ENCODE data around the gene C1D. TPM values are rescaled to one million over a fixed set of nuclear protein-coding genes. Genes with fewer than 3 reads are reported as not detected.
"Not testable (repeated sequence)": the region's sequence is repeated elsewhere in the genome, so short reads cannot be mapped to it uniquely, and the experiment has no call there.

Gene C1D
- polyA plus RNA-seq, 1 donor = 42.1 TPM

GRCh38 chr2:68023904-68024303 lies 38.9 kb downstream of the C1D start:
- Histone ChIP-seq H3K9me3 (ENCODE audit: control insufficient read depth, low read depth, low read length) (peaks cover 10% of the 10 kb centered on the region), H3K27ac (ENCODE audit: low read length) (no peak overlapping the region), H3K36me3 (ENCODE audit: control insufficient read depth, insufficient read depth, low read length) (no peaks in the 10 kb centered on the region), H3K4me1 (ENCODE audit: control insufficient read depth, insufficient read depth, low read length) (no peaks in the 10 kb centered on the region), H3K4me3 (ENCODE audit: low read length) (no peak overlapping the region), H3K27me3 (ENCODE audit: control insufficient read depth, insufficient read depth, low read length) (no peaks in the 10 kb centered on the region)
- DNase-seq = no peak
- WGBS (ENCODE audit: insufficient coverage, low lambda C conversion rate) = no CpG with 5 or more reads among the region's 16 CpGs

GRCh38 chr2:68018727-68019126 lies 44.1 kb downstream of the C1D start:
- peaks cover under 1% of the 10 kb centered on the region for H3K9me3 ChIP-seq (ENCODE audit: control insufficient read depth, low read depth, low read length)
- H3K36me3 ChIP-seq (ENCODE audit: control insufficient read depth, insufficient read depth, low read length) = no peaks in the 10 kb centered on the region
- WGBS (ENCODE audit: insufficient coverage, low lambda C conversion rate) = 100% methylated on average over 1 of the region's 4 CpGs
- no peak overlapping the region for H3K27ac ChIP-seq (ENCODE audit: low read length)
- no peak for DNase-seq
- no peaks in the 10 kb centered on the region for H3K27me3 ChIP-seq (ENCODE audit: control insufficient read depth, insufficient read depth, low read length)
- no peak overlapping the region for H3K4me3 ChIP-seq (ENCODE audit: low read length)
- no peaks in the 10 kb centered on the region for H3K4me1 ChIP-seq (ENCODE audit: control insufficient read depth, insufficient read depth, low read length)

- Histone ChIP-seq H3K27me3 (ENCODE audit: control insufficient read depth, insufficient read depth, low read length) (no peaks in the 10 kb centered on the region), H3K4me3 (ENCODE audit: low read length) (no peak overlapping the region), H3K9me3 (ENCODE audit: control insufficient read depth, low read depth, low read length) (no peaks in the 10 kb centered on the region), H3K36me3 (ENCODE audit: control insufficient read depth, insufficient read depth, low read length) (no peaks in the 10 kb centered on the region), H3K4me1 (ENCODE audit: control insufficient read depth, insufficient read depth, low read length) (no peaks in the 10 kb centered on the region), H3K27ac (ENCODE audit: low read length) (no peak overlapping the region)
- WGBS (ENCODE audit: insufficient coverage, low lambda C conversion rate) = no CpG with 5 or more reads among the region's 5 CpGs
- no peak for DNase-seq
Measured at GRCh38 chr2:68009526-68009925, 53.3 kb downstream of the C1D start.

GRCh38 chr2:68000170-68000825 lies 62.5 kb downstream of the C1D start:
- Histone ChIP-seq H3K27ac (ENCODE audit: low read length) (no peak overlapping the region), H3K4me3 (ENCODE audit: low read length) (no peak overlapping the region), H3K9me3 (ENCODE audit: control insufficient read depth, low read depth, low read length) (no peaks in the 10 kb centered on the region), H3K36me3 (ENCODE audit: control insufficient read depth, insufficient read depth, low read length) (no peaks in the 10 kb centered on the region), H3K4me1 (ENCODE audit: control insufficient read depth, insufficient read depth, low read length) (no peaks in the 10 kb centered on the region), H3K27me3 (ENCODE audit: control insufficient read depth, insufficient read depth, low read length) (no peaks in the 10 kb centered on the region)
- no peak for DNase-seq
- 83% methylated on average over 1 of the region's 8 CpGs for WGBS (ENCODE audit: insufficient coverage, low lambda C conversion rate)

DNA sequence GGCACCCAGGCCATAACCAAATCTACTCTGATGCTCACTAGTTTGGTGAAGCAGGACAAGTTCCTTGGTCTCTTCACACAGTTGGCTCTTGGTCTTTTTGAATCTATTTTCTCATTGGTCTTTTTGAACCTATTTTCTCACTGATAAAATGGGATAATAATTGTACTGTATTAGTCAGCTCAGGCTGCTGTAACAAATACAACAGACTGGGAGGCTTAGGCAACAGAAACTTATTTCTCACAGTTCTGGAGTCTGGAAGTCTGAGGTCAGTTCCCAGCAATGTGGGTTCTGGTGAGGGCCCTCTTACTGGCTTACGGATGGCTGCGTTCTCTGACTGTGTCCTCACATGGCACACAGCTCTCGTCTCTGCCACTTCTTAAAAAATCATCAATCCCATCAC lies 63.5 kb downstream of the C1D start:
- WGBS (ENCODE audit: insufficient coverage, low lambda C conversion rate) = no CpG with 5 or more reads among the region's 3 CpGs
- Histone ChIP-seq H3K4me1 (ENCODE audit: control insufficient read depth, insufficient read depth, low read length) (no peaks in the 10 kb centered on the region), H3K27me3 (ENCODE audit: control insufficient read depth, insufficient read depth, low read length) (no peaks in the 10 kb centered on the region), H3K4me3 (ENCODE audit: low read length) (no peak overlapping the region), H3K9me3 (ENCODE audit: control insufficient read depth, low read depth, low read length) (no peaks in the 10 kb centered on the region), H3K27ac (ENCODE audit: low read length) (no peak overlapping the region), H3K36me3 (ENCODE audit: control insufficient read depth, insufficient read depth, low read length) (no peaks in the 10 kb centered on the region)
- DNase-seq = no peak

DNA sequence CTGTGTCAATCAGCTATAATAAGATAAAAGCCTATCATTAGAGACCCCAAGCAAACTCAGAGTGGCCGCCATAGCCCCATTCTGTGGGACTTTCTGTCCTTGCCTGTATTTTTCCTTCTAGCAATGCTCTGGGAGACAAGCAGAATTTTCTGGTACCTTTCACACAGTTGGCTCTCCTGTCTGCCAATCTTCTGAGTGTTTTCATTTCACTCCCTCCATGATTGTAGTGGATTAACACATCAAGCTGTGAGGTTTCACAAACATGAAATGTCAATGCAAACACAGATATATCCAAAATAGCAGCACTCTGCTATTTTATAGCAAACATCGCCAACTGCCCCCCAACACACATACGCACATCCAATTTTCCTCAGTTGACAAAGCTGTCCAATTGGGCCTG lies 64.9 kb downstream of the C1D start:
- WGBS (ENCODE audit: insufficient coverage, low lambda C conversion rate) = no CpG with 5 or more reads among the region's 3 CpGs
- Histone ChIP-seq H3K4me1 (ENCODE audit: control insufficient read depth, insufficient read depth, low read length) (no peaks in the 10 kb centered on the region), H3K9me3 (ENCODE audit: control insufficient read depth, low read depth, low read length) (no peaks in the 10 kb centered on the region), H3K27me3 (ENCODE audit: control insufficient read depth, insufficient read depth, low read length) (no peaks in the 10 kb centered on the region), H3K4me3 (ENCODE audit: low read length) (no peak overlapping the region), H3K27ac (ENCODE audit: low read length) (no peak overlapping the region), H3K36me3 (ENCODE audit: control insufficient read depth, insufficient read depth, low read length) (no peaks in the 10 kb centered on the region)
- no peak for DNase-seq

- DNase-seq = no peak
- no peaks in the 10 kb centered on the region for H3K27me3 ChIP-seq (ENCODE audit: control insufficient read depth, insufficient read depth, low read length)
- no peaks in the 10 kb centered on the region for H3K36me3 ChIP-seq (ENCODE audit: control insufficient read depth, insufficient read depth, low read length)
- no CpG with 5 or more reads among the region's 3 CpGs for WGBS (ENCODE audit: insufficient coverage, low lambda C conversion rate)
- no peak overlapping the region for H3K4me3 ChIP-seq (ENCODE audit: low read length)
- no peak overlapping the region for H3K27ac ChIP-seq (ENCODE audit: low read length)
- no peaks in the 10 kb centered on the region for H3K9me3 ChIP-seq (ENCODE audit: control insufficient read depth, low read depth, low read length)
- H3K4me1 ChIP-seq (ENCODE audit: control insufficient read depth, insufficient read depth, low read length) = no peaks in the 10 kb centered on the region
Measured at GRCh38 chr2:67997528-67997900, 65.3 kb downstream of the C1D start.

- 70% methylated on average over 2 of the region's 6 CpGs for WGBS (ENCODE audit: insufficient coverage, low lambda C conversion rate)
- Histone ChIP-seq H3K27ac (ENCODE audit: low read length) (no peak overlapping the region), H3K36me3 (ENCODE audit: control insufficient read depth, insufficient read depth, low read length) (no peaks in the 10 kb centered on the region), H3K9me3 (ENCODE audit: control insufficient read depth, low read depth, low read length) (no peaks in the 10 kb centered on the region), H3K27me3 (ENCODE audit: control insufficient read depth, insufficient read depth, low read length) (no peaks in the 10 kb centered on the region), H3K4me1 (ENCODE audit: control insufficient read depth, insufficient read depth, low read length) (no peaks in the 10 kb centered on the region), H3K4me3 (ENCODE audit: low read length) (no peak overlapping the region)
- DNase-seq = no peak
Measured at GRCh38 chr2:67996772-67997527, 65.9 kb downstream of the C1D start.

DNA sequence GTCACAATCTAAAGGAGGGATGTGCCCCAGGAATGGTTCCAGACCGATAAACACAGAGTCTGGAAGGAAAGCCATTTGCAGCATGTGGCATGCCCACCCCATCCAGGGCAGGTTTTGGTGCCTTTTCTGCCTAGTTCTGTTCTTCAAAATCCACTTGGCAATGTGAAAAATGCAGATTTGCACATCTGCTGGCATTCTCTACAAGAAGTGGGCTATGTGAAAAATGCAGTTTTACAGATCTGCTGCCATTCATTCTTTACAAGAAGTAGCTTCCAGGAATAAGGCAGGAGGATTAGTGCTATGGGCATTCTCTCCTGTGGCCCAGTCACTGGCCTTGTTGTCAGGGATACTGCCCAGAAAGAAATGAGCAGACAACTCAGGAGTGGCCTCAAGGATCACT lies 68.1 kb downstream of the C1D start:
- WGBS (ENCODE audit: insufficient coverage, low lambda C conversion rate) = no CpG with 5 or more reads among the region's 1 CpG
- Histone ChIP-seq H3K4me1 (ENCODE audit: control insufficient read depth, insufficient read depth, low read length) (no peaks in the 10 kb centered on the region), H3K36me3 (ENCODE audit: control insufficient read depth, insufficient read depth, low read length) (no peaks in the 10 kb centered on the region), H3K9me3 (ENCODE audit: control insufficient read depth, low read depth, low read length) (no peaks in the 10 kb centered on the region), H3K27me3 (ENCODE audit: control insufficient read depth, insufficient read depth, low read length) (no peaks in the 10 kb centered on the region), H3K27ac (ENCODE audit: low read length) (no peak overlapping the region), H3K4me3 (ENCODE audit: low read length) (no peak overlapping the region)
- no peak for DNase-seq

DNA sequence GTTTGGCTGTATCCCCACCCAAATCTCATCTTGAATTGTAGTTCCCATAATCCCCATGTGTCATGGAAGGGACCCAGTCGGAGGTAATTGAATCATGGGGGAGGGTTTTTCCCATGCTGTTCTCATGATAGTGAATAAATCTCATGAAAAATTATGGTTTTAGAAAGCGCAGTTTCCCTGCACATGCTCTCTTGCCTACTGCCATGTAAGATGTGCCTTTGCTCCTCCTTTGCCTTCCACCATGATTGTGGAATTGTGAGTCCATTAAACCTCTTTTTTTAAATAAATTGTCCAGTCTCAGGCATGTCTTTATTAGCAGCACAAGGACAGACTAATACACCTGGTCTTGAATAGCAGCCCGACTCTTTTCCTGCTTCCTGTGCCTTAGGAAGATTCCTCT lies 68.7 kb downstream of the C1D start:
- H3K4me3 ChIP-seq (ENCODE audit: low read length); H3K27me3 ChIP-seq (ENCODE audit: control insufficient read depth, insufficient read depth, low read length); H3K36me3 ChIP-seq (ENCODE audit: control insufficient read depth, insufficient read depth, low read length); H3K4me1 ChIP-seq (ENCODE audit: control insufficient read depth, insufficient read depth, low read length); H3K9me3 ChIP-seq (ENCODE audit: control insufficient read depth, low read depth, low read length); DNase-seq; H3K27ac ChIP-seq (ENCODE audit: low read length): not testable (repeated sequence)
- WGBS (ENCODE audit: insufficient coverage, low lambda C conversion rate) = no CpG with 5 or more reads among the region's 3 CpGs

DNA sequence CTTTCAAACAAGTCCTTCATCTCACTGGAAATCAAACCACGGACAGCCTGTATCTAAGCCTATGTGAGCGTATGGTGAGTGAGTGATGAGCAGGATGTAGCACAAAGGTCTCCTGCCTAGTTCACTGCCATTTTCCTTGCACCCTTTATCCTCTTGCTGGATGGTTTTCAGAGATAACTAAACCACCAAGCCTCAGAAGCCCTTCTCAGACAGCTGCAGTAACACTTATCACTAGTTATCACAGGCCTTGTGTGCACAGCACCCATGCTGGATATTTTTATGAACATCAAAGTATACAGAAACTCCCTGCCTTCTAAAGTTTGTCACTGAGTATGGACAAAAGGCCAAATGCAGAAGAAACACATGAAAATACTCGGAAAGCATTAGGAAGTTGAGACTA lies 69.5 kb downstream of the C1D start:
- Histone ChIP-seq H3K27ac (ENCODE audit: low read length) (no peak overlapping the region), H3K27me3 (ENCODE audit: control insufficient read depth, insufficient read depth, low read length) (no peaks in the 10 kb centered on the region), H3K4me3 (ENCODE audit: low read length) (no peak overlapping the region), H3K4me1 (ENCODE audit: control insufficient read depth, insufficient read depth, low read length) (no peaks in the 10 kb centered on the region), H3K9me3 (ENCODE audit: control insufficient read depth, low read depth, low read length) (no peaks in the 10 kb centered on the region), H3K36me3 (ENCODE audit: control insufficient read depth, insufficient read depth, low read length) (no peaks in the 10 kb centered on the region)
- no peak for DNase-seq
- no CpG with 5 or more reads among the region's 3 CpGs for WGBS (ENCODE audit: insufficient coverage, low lambda C conversion rate)

All from large intestine (tissue), 3 donors.